Neuronal stem cell (in vitro differentiated cells): ENCODE data around the gene PLA2G4A.

Source experiments
- DNase-seq: peaks from one replicate; pipeline ENCODE4 v3.0.0-alpha.2; 2013; ENCODE audit warnings: low spot score
- H2AFZ ChIP-seq: one replicate; pipeline ENCODE4 v1.6.1; 2013; ENCODE audit warnings: mild to moderate bottlenecking, low read length, inconsistent platforms
- H2AK5ac ChIP-seq: 2 replicates; pipeline ENCODE4 v1.6.1; 2013; ENCODE audit warnings: low read depth, mild to moderate bottlenecking, inconsistent platforms, low read length, moderate library complexity, mixed read lengths
- H2BK120ac ChIP-seq: 2 replicates; pipeline ENCODE4 v1.6.1; 2013; ENCODE audit warnings: low read depth, mild to moderate bottlenecking, inconsistent platforms, low read length, moderate library complexity, mixed read lengths
- H2BK12ac ChIP-seq: one replicate; pipeline ENCODE4 v1.6.1; 2013; ENCODE audit warnings: low read length, inconsistent platforms
- H2BK15ac ChIP-seq: 2 replicates; pipeline ENCODE4 v1.6.1; 2013; ENCODE audit warnings: mild to moderate bottlenecking, low read length, inconsistent platforms, mixed read lengths
- H2BK5ac ChIP-seq: one replicate; pipeline ENCODE4 v1.6.1; 2013; ENCODE audit warnings: inconsistent platforms, mild to moderate bottlenecking, low read length, moderate library complexity
- H3K14ac ChIP-seq: one replicate; pipeline ENCODE4 v1.6.1; 2013; ENCODE audit warnings: low read length, inconsistent platforms
- H3K18ac ChIP-seq: 2 replicates; pipeline ENCODE4 v1.6.1; 2013; ENCODE audit warnings: low read length, inconsistent platforms
- H3K23ac ChIP-seq: 2 replicates; pipeline ENCODE4 v1.6.1; 2013; ENCODE audit warnings: low read depth, mild to moderate bottlenecking, mixed read lengths, low read length, inconsistent platforms; ENCODE audit not compliant: poor library complexity
- H3K27ac ChIP-seq: replicated peaks from 3 replicates; pipeline ENCODE4 v1.5.1; 2013; ENCODE audit warnings: low read length, inconsistent platforms
- H3K27me3 ChIP-seq, 3 experiments: 2 replicates each; pipeline ENCODE4 v1.6.1; 2013; ENCODE audit warnings: low read length in 3 of 3, mild to moderate bottlenecking in 2 of 3, inconsistent platforms in 1 of 3, low read depth in 1 of 3, mixed read lengths in 1 of 3, moderate library complexity in 1 of 3; ENCODE audit not compliant: control insufficient read depth in 3 of 3, insufficient read depth in 3 of 3
- H3K36me3 ChIP-seq, 2 donors: replicated peaks in 1 of 2; 2 replicates each; pipeline ENCODE4 v1.6.1; 2013; ENCODE audit warnings: low read length in 2 of 2; ENCODE audit not compliant: control insufficient read depth in 2 of 2, insufficient read depth in 2 of 2
- H3K4ac ChIP-seq: 2 replicates; pipeline ENCODE4 v1.6.1; 2013; ENCODE audit warnings: inconsistent platforms, mild to moderate bottlenecking, low read length, moderate library complexity
- H3K4me1 ChIP-seq, 2 donors: 1 replicate in 1 of 2; 2 replicates in 1 of 2; pipeline ENCODE4 v1.6.1; 2013; ENCODE audit warnings: low read length in 2 of 2, low read depth in 1 of 2; ENCODE audit not compliant: control insufficient read depth in 2 of 2, insufficient read depth in 1 of 2
- H3K4me2 ChIP-seq: one replicate; pipeline ENCODE4 v1.6.1; 2013; ENCODE audit warnings: mild to moderate bottlenecking, low read length, inconsistent platforms; ENCODE audit not compliant: insufficient read depth, poor library complexity, severe bottlenecking
- H3K4me3 ChIP-seq, 2 donors: 2 replicates each; pipeline ENCODE4 v1.5.1; 2013; ENCODE audit warnings: low read length in 2 of 2, mild to moderate bottlenecking in 2 of 2, inconsistent platforms in 1 of 2, moderate library complexity in 1 of 2
- H3K79me1 ChIP-seq: one replicate; pipeline ENCODE4 v1.6.1; 2013; ENCODE audit warnings: low read depth, mild to moderate bottlenecking, inconsistent platforms, low read length, moderate library complexity
- H3K9ac ChIP-seq: one replicate; pipeline ENCODE4 v1.6.1; 2013; ENCODE audit warnings: mild to moderate bottlenecking, low read depth, low read length, inconsistent platforms; ENCODE audit not compliant: poor library complexity
- H3K9me3 ChIP-seq, 2 donors: replicated peaks in 1 of 2; 2 replicates each; pipeline versions ENCODE3 to v1.6.1; 2013; ENCODE audit warnings: low read length in 2 of 2, mild to moderate bottlenecking in 2 of 2, inconsistent platforms in 1 of 2, low read depth in 1 of 2, mixed read lengths in 1 of 2, moderate library complexity in 1 of 2; ENCODE audit not compliant: control insufficient read depth in 2 of 2, insufficient read depth in 1 of 2
- H4K8ac ChIP-seq: one replicate; pipeline ENCODE4 v1.6.1; 2013; ENCODE audit warnings: low read depth, mild to moderate bottlenecking, inconsistent platforms, low read length, moderate library complexity
- H4K91ac ChIP-seq: one replicate; pipeline ENCODE4 v1.6.1; 2013; ENCODE audit warnings: low read length, low read depth, mild to moderate bottlenecking, inconsistent platforms; ENCODE audit not compliant: poor library complexity
- WGBS, 2 donors: extraction: QIAGEN DNeasy Blood & Tissue Kit; methylation state at CpG; one replicate each; pipeline ENCODE4 v1.1.7; 2013; ENCODE audit warnings: missing lambda C conversion rate in 2 of 2, mixed read lengths in 1 of 2; ENCODE audit not compliant: insufficient read length in 2 of 2, insufficient replicate concordance in 1 of 2; ENCODE audit errors: extremely low coverage in 2 of 2; 5-methylcytosine and 5-hydroxymethylcytosine counted together

The PLA2G4A gene

DNA sequence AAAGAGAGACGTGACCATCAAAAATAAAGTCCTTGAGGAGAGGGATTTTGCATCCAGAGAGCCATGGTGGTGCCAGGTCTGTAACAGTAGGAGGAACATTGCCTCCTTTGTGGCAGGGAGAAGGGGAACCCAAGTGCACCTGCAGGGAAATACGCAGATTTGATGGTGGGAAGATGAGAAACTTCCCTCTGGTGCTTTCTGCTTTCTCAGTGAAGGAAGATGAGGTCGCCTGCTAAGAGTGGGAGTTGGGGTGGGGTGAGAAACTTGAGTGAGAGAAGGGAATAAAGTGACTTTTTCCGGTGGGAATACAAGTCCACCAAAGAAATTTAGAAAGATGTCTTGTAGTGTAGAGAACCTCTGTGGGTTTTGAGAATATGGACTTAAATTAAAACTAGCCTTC is 9.1 kb downstream of the PLA2G4A start:
- Histone ChIP-seq H3K36me3 (no peaks in the 10 kb centered on the region), H3K79me1 (no peaks in the 10 kb centered on the region), H4K8ac (no peak overlapping the region), H4K91ac (no peak overlapping the region), H2BK12ac (no peak overlapping the region), H3K27ac (no peak overlapping the region), H3K9ac (no peak overlapping the region), H3K23ac (no peak overlapping the region), H3K4me2 (no peak overlapping the region), H3K4ac (no peak overlapping the region), H3K9me3 (no peaks in the 10 kb centered on the region), H2AFZ (no peak overlapping the region), H3K4me1 (peaks cover 0 to 2% of the 10 kb centered on the region in 2 donors), H2BK15ac (no peak overlapping the region), H2BK5ac (no peak overlapping the region), H3K14ac (no peak overlapping the region), H3K27me3 (no peaks in the 10 kb centered on the region), H3K4me3 (no peak overlapping the region), H3K18ac (no peak overlapping the region), H2AK5ac (no peak overlapping the region), H2BK120ac (no peak overlapping the region)
- DNase-seq: no peak
- 100% methylated on average over 1 of the region's 4 CpGs; no CpG with 5 or more reads in 1 of the 2 donors for WGBS, 2 donors

DNA sequence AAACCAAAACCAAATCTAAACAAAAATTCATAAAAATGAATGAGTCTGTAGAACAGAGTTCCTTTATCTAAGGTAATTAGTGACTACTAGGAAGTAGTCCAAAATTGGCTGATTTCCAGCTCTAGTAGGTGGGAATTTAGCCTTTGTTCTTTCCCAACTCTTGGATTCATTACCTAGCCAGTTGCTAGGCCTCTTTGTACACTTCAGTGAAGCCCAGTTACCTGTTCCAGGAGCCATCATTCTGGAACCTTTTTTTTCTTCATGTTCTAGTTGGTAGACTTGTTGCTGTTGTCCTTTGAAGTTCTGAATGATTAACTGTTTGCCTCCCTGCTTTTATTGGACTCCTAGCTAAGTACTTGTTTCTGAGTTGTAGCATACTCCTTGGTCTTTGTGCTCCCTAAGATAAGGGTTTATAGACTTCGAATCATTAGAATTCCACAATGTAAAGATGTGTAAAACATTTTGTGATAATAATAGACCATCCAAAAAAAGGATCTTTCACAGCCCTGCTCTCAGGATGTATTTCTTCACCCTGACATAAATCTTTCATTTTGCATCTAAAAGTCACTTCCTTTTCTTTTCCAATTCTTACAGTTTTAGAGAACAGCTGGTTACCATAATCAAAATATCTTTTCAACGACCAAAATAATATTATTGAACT is 9.8 kb downstream of the PLA2G4A start:
- Histone ChIP-seq H3K4ac (no peak overlapping the region), H2AFZ (no peak overlapping the region), H2BK5ac (no peak overlapping the region), H3K4me3 (no peak overlapping the region), H3K4me2 (no peak overlapping the region), H3K4me1 (peaks cover 0 to 2% of the 10 kb centered on the region in 2 donors), H2BK15ac (no peak overlapping the region), H3K9me3 (no peaks in the 10 kb centered on the region), H4K91ac (no peak overlapping the region), H3K27ac (no peak overlapping the region), H3K9ac (no peak overlapping the region), H3K36me3 (no peaks in the 10 kb centered on the region), H2AK5ac (no peak overlapping the region), H3K18ac (no peak overlapping the region), H3K79me1 (no peaks in the 10 kb centered on the region), H3K23ac (no peak overlapping the region), H4K8ac (no peak overlapping the region), H2BK120ac (no peak overlapping the region), H3K14ac (no peak overlapping the region), H2BK12ac (no peak overlapping the region), H3K27me3 (no peaks in the 10 kb centered on the region)
- DNase-seq: no peak
- 100% methylated on average over 1 of the region's 2 CpGs; no CpG with 5 or more reads in 1 of the 2 donors for WGBS, 2 donors

DNA sequence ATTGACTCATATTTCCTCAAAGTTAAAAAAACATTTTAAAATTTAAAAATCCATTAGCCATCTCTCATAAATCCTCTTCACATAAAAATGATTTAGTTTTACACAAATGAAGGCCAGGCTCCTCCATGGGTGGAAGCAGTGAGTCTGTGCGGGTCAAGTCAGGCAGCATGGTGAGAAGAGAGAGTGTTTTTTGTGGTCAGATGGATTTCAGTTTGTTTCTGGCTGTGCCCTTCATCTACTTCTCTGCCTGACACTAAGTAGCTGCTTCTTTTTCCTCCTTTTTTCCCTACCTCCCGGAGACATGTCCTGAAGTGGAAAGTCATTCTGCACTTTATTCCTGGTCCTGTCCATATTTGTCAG is 10.3 kb downstream of the PLA2G4A start:
- Histone ChIP-seq H2AFZ (no peak overlapping the region), H3K23ac (no peak overlapping the region), H3K4me3 (no peak overlapping the region), H4K8ac (no peak overlapping the region), H3K4ac (no peak overlapping the region), H3K9me3 (no peaks in the 10 kb centered on the region), H3K79me1 (no peaks in the 10 kb centered on the region), H3K14ac (no peak overlapping the region), H2BK5ac (no peak overlapping the region), H2BK120ac (no peak overlapping the region), H2BK12ac (no peak overlapping the region), H3K27me3 (no peaks in the 10 kb centered on the region), H3K9ac (no peak overlapping the region), H2AK5ac (no peak overlapping the region), H3K4me2 (no peak overlapping the region), H3K18ac (no peak overlapping the region), H4K91ac (no peak overlapping the region), H3K36me3 (no peaks in the 10 kb centered on the region), H3K27ac (no peak overlapping the region), H2BK15ac (no peak overlapping the region), H3K4me1 (peaks cover 0 to 2% of the 10 kb centered on the region in 2 donors)
- DNase-seq: no peak
- WGBS, 2 donors: no CpG with 5 or more reads among the region's 2 CpGs

DNA sequence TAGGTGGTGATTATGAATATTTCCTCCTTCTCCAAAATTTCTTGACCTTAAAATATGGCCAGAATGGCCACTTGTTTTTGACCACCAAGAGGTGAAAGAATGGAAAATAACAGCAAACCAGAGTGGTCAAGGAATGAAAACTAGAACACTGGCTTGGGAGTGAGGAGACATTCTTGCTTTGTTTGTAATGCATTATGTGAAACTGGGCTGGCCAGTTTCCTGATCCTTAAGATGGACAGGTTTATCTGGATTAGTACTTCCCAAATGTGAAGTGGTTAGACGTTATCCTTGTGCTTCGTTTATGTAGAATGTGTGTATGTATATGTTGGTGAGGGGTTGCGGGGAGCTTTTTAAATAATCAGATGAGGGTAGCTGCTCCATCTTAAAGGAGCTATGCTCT is 12.8 kb downstream of the PLA2G4A start:
- Histone ChIP-seq H3K23ac (no peak overlapping the region), H3K9ac (no peak overlapping the region), H2BK12ac (no peak overlapping the region), H3K4me1 (peaks cover 0 to 2% of the 10 kb centered on the region in 2 donors), H3K14ac (no peak overlapping the region), H4K91ac (no peak overlapping the region), H3K36me3 (no peaks in the 10 kb centered on the region), H3K27me3 (no peaks in the 10 kb centered on the region), H3K27ac (no peak overlapping the region), H2AFZ (no peak overlapping the region), H4K8ac (no peak overlapping the region), H3K4ac (no peak overlapping the region), H2BK5ac (no peak overlapping the region), H3K4me2 (no peak overlapping the region), H3K9me3 (no peaks in the 10 kb centered on the region), H2AK5ac (no peak overlapping the region), H3K4me3 (no peak overlapping the region), H2BK15ac (no peak overlapping the region), H3K79me1 (no peaks in the 10 kb centered on the region), H2BK120ac (no peak overlapping the region), H3K18ac (no peak overlapping the region)
- no peak for DNase-seq
- WGBS, 2 donors: no CpG with 5 or more reads among the region's 3 CpGs
